22Rv1 (cell line): ENCODE results near the gene LSM10.

Experiments
- H3K27ac ChIP-seq: fragments of 450-650 bp; 2 replicates; pipeline ENCODE4 v1.5.1; 2017
- CTCF ChIP-seq: fragments of 450-650 bp; IDR thresholded peaks from 2 replicates; pipeline ENCODE4 v1.5.1; 2017; ENCODE audit warnings: mild to moderate bottlenecking
- ZFX ChIP-seq: fragments of 450-650 bp; IDR thresholded peaks from 2 replicates; pipeline ENCODE4 v1.6.1; 2017; ENCODE audit warnings: antibody characterized with exemption, borderline replicate concordance

The LSM10 gene

GRCh38 chr1:36400514-36400824 is 2.8 kb upstream of the LSM10 start:
- TF ChIP-seq CTCF (no peak), ZFX (no peak)
- no peak overlapping the region for H3K27ac ChIP-seq

GRCh38 chr1:36398370-36398977 is 766 bp upstream of the LSM10 start:
- TF ChIP-seq CTCF (no peak), ZFX (no peak)
- peak overlapping the region; percentile 79 for H3K27ac ChIP-seq

- no peak for TF ChIP-seq CTCF
- no peak for TF ChIP-seq ZFX
- peak overlapping the region; percentile 79 for H3K27ac ChIP-seq
Measured at GRCh38 chr1:36397083-36397377, 678 bp downstream of the LSM10 start.

- H3K27ac ChIP-seq = peak overlapping the region; percentile 79; the same call in 1 of the 2 replicates
Measured at GRCh38 chr1:36396359-36396758, 1.3 kb downstream of the LSM10 start.

GRCh38 chr1:36393686-36394085 is 4.0 kb downstream of the LSM10 start:
- H3K27ac ChIP-seq = no peak overlapping the region
- TF ChIP-seq ZFX = no peak
- no peak for TF ChIP-seq CTCF

More at GRCh38 chr1:36396359-36396758, 1.3 kb downstream of the LSM10 start:
- TF ChIP-seq CTCF (no peak), ZFX (no peak)

- no peak overlapping the region for H3K27ac ChIP-seq
- TF ChIP-seq ZFX (no peak), CTCF (no peak)
Measured at GRCh38 chr1:36392836-36393235, 4.9 kb downstream of the LSM10 start.

GRCh38 chr1:36391271-36391670 is 6.4 kb downstream of the LSM10 start:
- H3K27ac ChIP-seq = no peak overlapping the region
- no peak for TF ChIP-seq ZFX
- no peak for TF ChIP-seq CTCF
